H1 (cell line): Measurements from ENCODE around the gene PAX5. TPM values are rescaled to one million over a fixed set of nuclear protein-coding genes. Genes with fewer than 3 reads are reported as not detected.

Experiments
- BACH1 ChIP-seq: IDR thresholded peaks from 2 replicates; pipeline ENCODE4 v1.6.1; 2012; ENCODE audit warnings: low read length, improper control_type of control experiment
- BRCA1 ChIP-seq: IDR thresholded peaks from 2 replicates; pipeline ENCODE4 v1.6.1; 2012; ENCODE audit warnings: low read depth, low read length, improper control_type of control experiment
- CREB1 ChIP-seq: IDR thresholded peaks from 2 replicates; pipeline ENCODE4 v1.6.1; 2012; ENCODE audit warnings: inconsistent platforms
- EZH2 ChIP-seq: fragments of 200-600 bp; sonication (generic); IDR thresholded peaks from 2 replicates; pipeline ENCODE4 v1.7.1; 2012; ENCODE audit warnings: low read depth, mild to moderate bottlenecking, moderate library complexity, low read length, inconsistent platforms; ENCODE audit not compliant: severe bottlenecking
- NRF1 ChIP-seq: IDR thresholded peaks from 2 replicates; pipeline ENCODE4 v1.6.1; 2011; ENCODE audit warnings: mild to moderate bottlenecking, low read depth, low read length, improper control_type of control experiment
- SIN3A ChIP-seq, 2 experiments: IDR thresholded peaks in 1 of 2; conservative IDR thresholded peaks in 1 of 2; 2 replicates each; pipeline ENCODE4 v1.6.1; 2011 to 2012; ENCODE audit warnings: low read length in 2 of 2, improper control_type of control experiment in 1 of 2, low read depth in 1 of 2, mild to moderate bottlenecking in 1 of 2
- SP1 ChIP-seq: IDR thresholded peaks from 2 replicates; pipeline ENCODE4 v1.6.1; 2011; ENCODE audit warnings: low read depth, low read length
- TAF7 ChIP-seq: optimal IDR thresholded peaks from 2 replicates; pipeline ENCODE3; 2011; ENCODE audit warnings: low read depth, mild to moderate bottlenecking, inconsistent platforms, low read length, moderate library complexity, borderline replicate concordance
- TBP ChIP-seq: IDR thresholded peaks from 2 replicates; pipeline ENCODE4 v1.6.1; 2011; ENCODE audit warnings: low read depth, low read length, improper control_type of control experiment
- YY1 ChIP-seq: IDR thresholded peaks from 2 replicates; pipeline ENCODE4 v1.6.1; 2011; ENCODE audit warnings: low read depth, mild to moderate bottlenecking, low read length
- polyA plus RNA-seq, 7 experiments: library from polyadenylated mRNA; depleted of rRNA in 3 of 7; stranded (reverse) in 5 of 7; unstranded in 2 of 7; fragments of >200 nt in 5 of 7; fragments of 200-250 nt in 2 of 7; gene quantifications; 1 replicate in 5 of 7; 2 replicates in 1 of 7; 4 replicates in 1 of 7; pipeline versions ENCODE4 v1.2.1 to v1.2.3, GENCODE V29; 2011 to 2013; ENCODE audit warnings: missing spikeins in 2 of 7, mixed read lengths in 2 of 7
- total RNA-seq: library from RNA; stranded (reverse); fragmentation: NEBNext Ultra II Directional; extraction: Animal tissue kit (Norgen Biotek cat#: 25700); gene quantifications from 2 replicates; pipeline ENCODE4 v1.2.1, GENCODE V29; 2021
- TF ChIP-seq, protein P1 (sequence below): IDR thresholded peaks from 2 replicates; pipeline ENCODE4 v1.6.1; 2011; ENCODE audit warnings: low read length, improper control_type of control experiment

The PAX5 gene
- total and polyA plus RNA-seq, 2 of the 8 experiments (the other 6 are each of a cell fraction or from before 2014, with no cell fraction given): 0.29 to 0.43 TPM

DNA sequence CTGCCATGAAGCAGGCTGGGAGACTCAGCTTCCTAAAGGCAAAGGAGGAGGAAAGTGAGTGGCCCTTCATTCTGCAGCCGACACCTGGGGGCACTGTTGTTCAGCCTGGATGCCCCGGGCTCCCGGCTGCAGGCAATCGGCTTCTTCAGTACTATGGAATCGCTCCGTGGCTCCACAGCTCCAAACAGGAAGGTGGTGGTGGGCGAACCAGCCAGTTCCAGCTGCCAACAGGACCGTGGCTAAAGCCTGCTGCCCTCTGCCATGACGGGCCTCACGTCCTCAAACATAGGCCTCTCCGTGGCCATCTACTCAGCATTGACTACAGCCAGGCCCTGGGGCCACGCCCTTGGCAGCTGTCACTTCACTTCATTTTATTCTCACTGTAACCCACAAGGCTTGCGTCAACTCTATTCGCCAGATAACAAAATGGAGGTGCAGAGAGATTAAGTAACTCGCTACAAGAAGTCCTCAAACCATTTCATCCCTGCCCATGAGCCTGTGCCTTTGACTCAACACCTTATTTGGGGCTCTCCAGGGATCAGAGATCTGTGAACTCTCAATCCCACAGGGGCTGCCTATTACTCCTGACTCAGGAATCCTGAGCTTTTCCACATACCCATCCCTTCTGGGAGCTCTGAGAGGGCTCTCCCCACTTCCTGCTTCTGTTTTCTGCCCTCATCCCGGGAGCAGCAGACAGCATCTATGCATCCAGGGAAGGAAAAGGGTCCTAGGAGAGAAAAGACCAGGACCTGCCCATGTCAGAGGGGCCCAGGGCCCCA is 38.0 kb downstream of the PAX5 start (continued):
- TF ChIP-seq TBP: peak; percentile 51
- no peak for TF ChIP-seq BRCA1
- no peak for TF ChIP-seq BACH1
- TF ChIP-seq TAF7: peak; percentile 59
- peak in 1 of 2 experiments; percentile 76; a peak in 2 of 4 replicates for TF ChIP-seq SIN3A (conservative IDR thresholded peaks at IDR 0.05 in 1 of 2, IDR thresholded peaks at IDR 0.05 in 1 of 2; ENCODE audit: low read depth in 1 of 2, low read length in 2 of 2)
- no peak for TF ChIP-seq CREB1
- TF ChIP-seq SP1: no peak
- TF ChIP-seq, protein P1, sequence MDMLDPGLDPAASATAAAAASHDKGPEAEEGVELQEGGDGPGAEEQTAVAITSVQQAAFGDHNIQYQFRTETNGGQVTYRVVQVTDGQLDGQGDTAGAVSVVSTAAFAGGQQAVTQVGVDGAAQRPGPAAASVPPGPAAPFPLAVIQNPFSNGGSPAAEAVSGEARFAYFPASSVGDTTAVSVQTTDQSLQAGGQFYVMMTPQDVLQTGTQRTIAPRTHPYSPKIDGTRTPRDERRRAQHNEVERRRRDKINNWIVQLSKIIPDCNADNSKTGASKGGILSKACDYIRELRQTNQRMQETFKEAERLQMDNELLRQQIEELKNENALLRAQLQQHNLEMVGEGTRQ: no peak
- TF ChIP-seq YY1: peak; percentile 62
- no peak for TF ChIP-seq EZH2
- TF ChIP-seq NRF1: no peak
